Naive B cell (primary cell): ENCODE results near the gene EIF2B2. TPM values are rescaled to one million over a fixed set of nuclear protein-coding genes. Genes with fewer than 3 reads are reported as not detected.

Experiments used
- ATAC-seq, 2 donors: fragments of 150-1000 bp; cut with Tn5 transposase; 2 replicates each; pipeline ENCODE4 v1.10.0; 2021; ENCODE audit warnings: low read depth in 2 of 2, mild to moderate bottlenecking in 2 of 2, moderate library complexity in 2 of 2
- DNase-seq: peaks from one replicate; pipeline ENCODE4 v3.0.0; 2022
- H3K27ac Mint-ChIP-seq, 6 donors: one replicate each; pipeline ENCODE4 v1.8.0; 2020 to 2022; ENCODE audit warnings: mild to moderate bottlenecking in 6 of 6, mixed read lengths in 6 of 6, moderate library complexity in 5 of 6, inconsistent platforms in 2 of 6
- H3K27me3 Mint-ChIP-seq, 3 donors: one replicate each; pipeline ENCODE4 v1.8.0; 2021 to 2022; ENCODE audit warnings: mixed read lengths in 3 of 3, mild to moderate bottlenecking in 1 of 3
- H3K36me3 Mint-ChIP-seq, 2 donors: one replicate each; pipeline ENCODE4 v1.8.0; 2020 to 2022; ENCODE audit warnings: mixed read lengths in 2 of 2, inconsistent platforms in 1 of 2, mild to moderate bottlenecking in 1 of 2
- H3K4me1 Mint-ChIP-seq, 3 donors: one replicate each; pipeline ENCODE4 v1.8.0; 2020 to 2022; ENCODE audit warnings: mixed read lengths in 3 of 3, inconsistent platforms in 1 of 3, mild to moderate bottlenecking in 1 of 3, moderate library complexity in 1 of 3
- H3K4me3 Mint-ChIP-seq, 8 donors: one replicate each; pipeline ENCODE4 v1.8.0; 2020 to 2022; ENCODE audit warnings: mild to moderate bottlenecking in 8 of 8, mixed read lengths in 8 of 8, moderate library complexity in 8 of 8, inconsistent platforms in 2 of 8
- H3K9me3 Mint-ChIP-seq, 7 donors: one replicate each; pipeline ENCODE4 v1.8.0; 2020 to 2022; ENCODE audit warnings: mixed read lengths in 7 of 7, mild to moderate bottlenecking in 5 of 7, inconsistent platforms in 2 of 7, moderate library complexity in 1 of 7
- polyA plus RNA-seq, 6 donors: library from polyadenylated mRNA; unstranded; fragments of 300-500 nt; fragmentation: Illumina TruSeq; gene quantifications; one replicate each; pipeline ENCODE4 v1.2.3, GENCODE V29; 2021; ENCODE audit warnings: low read depth in 6 of 6

The EIF2B2 gene
- polyA plus RNA-seq, 6 donors from 2014 or later, result 19.7 to 31.8 (median 26.2) TPM

- DNase-seq (no peak), ATAC-seq (peak; percentile 70 to 75)
- no peaks in the 10 kb centered on the region for H3K36me3 Mint-ChIP-seq
- H3K27ac Mint-ChIP-seq, result peak overlapping the region; percentile 24 to 89 (median 75)
- no peaks in the 10 kb centered on the region for H3K27me3 Mint-ChIP-seq
- H3K9me3 Mint-ChIP-seq, result no peaks in the 10 kb centered on the region
- peaks cover 19 to 25% (median 21%) of the 10 kb centered on the region in 3 donors for H3K4me1 Mint-ChIP-seq
- H3K4me3 Mint-ChIP-seq, result peak overlapping the region in 6 of 8 donors; percentile 20 to 81 (median 49)
These were observed 40.2 kb upstream of the EIF2B2 start for GRCh38 chr14:74962493-74962892.

GRCh38 chr14:74963178-74963704 lies 39.5 kb upstream of the EIF2B2 start:
- peak overlapping the region in 4 of 8 donors; percentile 15 to 81 (median 50) for H3K4me3 Mint-ChIP-seq
- no peak for DNase-seq
- H3K9me3 Mint-ChIP-seq, result no peaks in the 10 kb centered on the region
- H3K4me1 Mint-ChIP-seq, result peaks cover 19 to 25% (median 21%) of the 10 kb centered on the region in 3 donors
- peak overlapping the region in 5 of 6 donors; percentile 74 to 89 (median 77) for H3K27ac Mint-ChIP-seq
- no peaks in the 10 kb centered on the region for H3K36me3 Mint-ChIP-seq
- no peaks in the 10 kb centered on the region for H3K27me3 Mint-ChIP-seq
- ATAC-seq, result peak; percentile 68 to 72

GRCh38 chr14:74963705-74964271 lies 38.9 kb upstream of the EIF2B2 start:
- H3K4me3 Mint-ChIP-seq, result peak overlapping the region in 1 of 8 donors; percentile 12
- peak overlapping the region in 3 of 6 donors; percentile 4 to 89 (median 74) for H3K27ac Mint-ChIP-seq
- H3K4me1 Mint-ChIP-seq, result peaks cover 19 to 25% (median 21%) of the 10 kb centered on the region in 3 donors

GRCh38 chr14:74964787-74965485 lies 37.8 kb upstream of the EIF2B2 start:
- Mint-ChIP-seq H3K4me3 (no peak overlapping the region), H3K27ac (no peak overlapping the region), H3K27me3 (no peaks in the 10 kb centered on the region), H3K9me3 (no peaks in the 10 kb centered on the region), H3K36me3 (no peaks in the 10 kb centered on the region), H3K4me1 (peaks cover 19 to 25% (median 21%) of the 10 kb centered on the region in 3 donors)
- no peak for DNase-seq
- ATAC-seq, result no peak

More at GRCh38 chr14:74963705-74964271, 38.9 kb upstream of the EIF2B2 start:
- no peaks in the 10 kb centered on the region for H3K9me3 Mint-ChIP-seq
- H3K36me3 Mint-ChIP-seq, result no peaks in the 10 kb centered on the region
- H3K27me3 Mint-ChIP-seq, result no peaks in the 10 kb centered on the region
- ATAC-seq, result peak; percentile 8 to 13
- no peak for DNase-seq

- H3K27ac Mint-ChIP-seq, result peak overlapping the region in 1 of 6 donors; percentile 50
- H3K36me3 Mint-ChIP-seq, result no peaks in the 10 kb centered on the region
- ATAC-seq, result no peak
- H3K4me3 Mint-ChIP-seq, result no peak overlapping the region
- H3K9me3 Mint-ChIP-seq, result no peaks in the 10 kb centered on the region
- no peaks in the 10 kb centered on the region for H3K27me3 Mint-ChIP-seq
- DNase-seq, result no peak
- peaks cover 19 to 25% (median 21%) of the 10 kb centered on the region in 3 donors for H3K4me1 Mint-ChIP-seq
These were observed 37.1 kb upstream of the EIF2B2 start for GRCh38 chr14:74965486-74966153.

GRCh38 chr14:74968811-74969210 lies 33.9 kb upstream of the EIF2B2 start:
- ATAC-seq (no peak), DNase-seq (no peak)
- Mint-ChIP-seq H3K4me3 (no peak overlapping the region), H3K27ac (peak overlapping the region in 1 of 6 donors; percentile 60), H3K27me3 (no peaks in the 10 kb centered on the region), H3K9me3 (no peaks in the 10 kb centered on the region), H3K4me1 (peaks cover 0 to 4% (median 1%) of the 10 kb centered on the region in 3 donors), H3K36me3 (no peaks in the 10 kb centered on the region)

- Mint-ChIP-seq H3K9me3 (no peaks in the 10 kb centered on the region), H3K4me1 (no peaks in the 10 kb centered on the region), H3K4me3 (no peak overlapping the region), H3K27me3 (no peaks in the 10 kb centered on the region), H3K27ac (no peak overlapping the region), H3K36me3 (no peaks in the 10 kb centered on the region)
- no peak for DNase-seq
- peak in 1 of 2 donors; percentile 21 for ATAC-seq
These were observed 29.6 kb upstream of the EIF2B2 start for GRCh38 chr14:74973003-74973653.

GRCh38 chr14:74973905-74974363 lies 28.8 kb upstream of the EIF2B2 start:
- H3K36me3 Mint-ChIP-seq, result no peaks in the 10 kb centered on the region
- peak overlapping the region in 2 of 6 donors; percentile 15 to 54 for H3K27ac Mint-ChIP-seq
- DNase-seq, result no peak
- H3K4me1 Mint-ChIP-seq, result no peaks in the 10 kb centered on the region
- H3K9me3 Mint-ChIP-seq, result no peaks in the 10 kb centered on the region
- no peak for ATAC-seq
- H3K27me3 Mint-ChIP-seq, result no peaks in the 10 kb centered on the region
- no peak overlapping the region for H3K4me3 Mint-ChIP-seq

GRCh38 chr14:74974364-74975058 lies 28.2 kb upstream of the EIF2B2 start:
- H3K27ac Mint-ChIP-seq, result peak overlapping the region in 2 of 6 donors; percentile 15 to 54
- no peaks in the 10 kb centered on the region for H3K9me3 Mint-ChIP-seq
- no peaks in the 10 kb centered on the region for H3K36me3 Mint-ChIP-seq
- no peak for DNase-seq
- H3K4me1 Mint-ChIP-seq, result no peaks in the 10 kb centered on the region
- H3K27me3 Mint-ChIP-seq, result no peaks in the 10 kb centered on the region
- ATAC-seq, result no peak
- no peak overlapping the region for H3K4me3 Mint-ChIP-seq

GRCh38 chr14:74975059-74975810 lies 27.5 kb upstream of the EIF2B2 start:
- no peaks in the 10 kb centered on the region for H3K36me3 Mint-ChIP-seq
- peak overlapping the region in 2 of 8 donors; percentile 33 to 74 for H3K4me3 Mint-ChIP-seq

GRCh38 chr14:74976264-74977113 lies 26.2 kb upstream of the EIF2B2 start:
- H3K9me3 Mint-ChIP-seq, result no peaks in the 10 kb centered on the region
- no peak overlapping the region for H3K27ac Mint-ChIP-seq
- no peak overlapping the region for H3K4me3 Mint-ChIP-seq
- ATAC-seq, result no peak
- no peak for DNase-seq
- no peaks in the 10 kb centered on the region for H3K27me3 Mint-ChIP-seq
- H3K36me3 Mint-ChIP-seq, result no peaks in the 10 kb centered on the region
- H3K4me1 Mint-ChIP-seq, result no peaks in the 10 kb centered on the region

More at GRCh38 chr14:74975059-74975810, 27.5 kb upstream of the EIF2B2 start:
- H3K27ac Mint-ChIP-seq, result peak overlapping the region in 1 of 6 donors; percentile 84
- H3K27me3 Mint-ChIP-seq, result no peaks in the 10 kb centered on the region
- ATAC-seq, result no peak
- H3K4me1 Mint-ChIP-seq, result no peaks in the 10 kb centered on the region
- no peak for DNase-seq
- H3K9me3 Mint-ChIP-seq, result no peaks in the 10 kb centered on the region
